CD8-positive, alpha-beta memory T cell (primary cell): Measurements from ENCODE around the gene RPS6KC1. TPM values are rescaled to one million over a fixed set of nuclear protein-coding genes. Genes with fewer than 3 reads are reported as not detected.
"Not testable (repeated sequence)": the region's sequence is repeated elsewhere in the genome, so short reads cannot be mapped to it uniquely, and the experiment has no call there.

Experiments used
- CTCF ChIA-PET: fragments of 350-600 bp; sonication (Branson Sonifier 250); formaldehyde crosslinking; loops from one replicate; lab custom pipeline; 2021; ENCODE audit warnings: antibody characterized with exemption; lab: Charles Lee
- POLR2A ChIA-PET: fragments of 350-600 bp; sonication (Branson Sonifier 250); formaldehyde crosslinking; loops from one replicate; lab custom pipeline; 2021; ENCODE audit warnings: antibody characterized with exemption; lab: Charles Lee
- DNase-seq, 5 donors: peaks; one replicate each; pipeline versions ENCODE4 v3.0.0 to v3.0.0-alpha.2; 2020 to 2022; ENCODE audit warnings: mixed read lengths in 1 of 5
- H3K27ac ChIP-seq: one replicate; pipeline ENCODE4 v1.7.0; 2013; ENCODE audit warnings: low read depth, mild to moderate bottlenecking, low read length, moderate library complexity
- H3K27me3 ChIP-seq: 2 replicates; pipeline ENCODE4 v1.7.0; 2013; ENCODE audit warnings: low read length, mild to moderate bottlenecking; ENCODE audit not compliant: insufficient read depth, poor library complexity, severe bottlenecking
- H3K36me3 ChIP-seq: 2 replicates; pipeline ENCODE4 v1.7.0; 2013; ENCODE audit warnings: mild to moderate bottlenecking, low read length, moderate library complexity; ENCODE audit not compliant: insufficient read depth
- H3K4me1 ChIP-seq: 2 replicates; pipeline ENCODE4 v1.7.0; 2013; ENCODE audit warnings: mild to moderate bottlenecking, low read length, moderate library complexity; ENCODE audit not compliant: insufficient read depth
- H3K4me3 ChIP-seq: 2 replicates; pipeline ENCODE4 v1.7.0; 2013; ENCODE audit warnings: mild to moderate bottlenecking, low read length
- H3K9me3 ChIP-seq: 2 replicates; pipeline ENCODE4 v1.7.0; 2013; ENCODE audit warnings: mild to moderate bottlenecking, low read length
- H3K27ac Mint-ChIP-seq, 8 donors: one replicate each; pipeline ENCODE4 v1.8.0; 2020 to 2021; ENCODE audit warnings: mixed read lengths in 8 of 8, mild to moderate bottlenecking in 6 of 8, inconsistent platforms in 3 of 8, moderate library complexity in 3 of 8
- H3K27me3 Mint-ChIP-seq, 2 donors: one replicate each; pipeline ENCODE4 v1.8.0; 2020 to 2021; ENCODE audit warnings: mixed read lengths in 2 of 2, mild to moderate bottlenecking in 1 of 2, moderate library complexity in 1 of 2
- H3K36me3 Mint-ChIP-seq, 3 donors: one replicate each; pipeline ENCODE4 v1.8.0; 2020 to 2021; ENCODE audit warnings: mixed read lengths in 3 of 3, inconsistent platforms in 1 of 3, mild to moderate bottlenecking in 1 of 3
- H3K4me1 Mint-ChIP-seq, 3 donors: one replicate each; pipeline ENCODE4 v1.8.0; 2020 to 2021; ENCODE audit warnings: mixed read lengths in 3 of 3, inconsistent platforms in 1 of 3, mild to moderate bottlenecking in 1 of 3
- H3K4me3 Mint-ChIP-seq, 7 donors: one replicate each; pipeline ENCODE4 v1.8.0; 2020 to 2021; ENCODE audit warnings: mixed read lengths in 7 of 7, mild to moderate bottlenecking in 6 of 7, moderate library complexity in 4 of 7, inconsistent platforms in 2 of 7
- H3K9me3 Mint-ChIP-seq, 5 donors: one replicate each; pipeline ENCODE4 v1.8.0; 2020 to 2022; ENCODE audit warnings: mixed read lengths in 5 of 5, mild to moderate bottlenecking in 3 of 5, moderate library complexity in 2 of 5, inconsistent platforms in 1 of 5
- polyA plus RNA-seq: library from polyadenylated mRNA; unstranded; fragments of 300-500 nt; fragmentation: Illumina TruSeq; gene quantifications from one replicate; pipeline ENCODE4 v1.2.3, GENCODE V29; 2021
- total RNA-seq, 2 experiments: library from RNA; stranded (reverse); gene quantifications; one replicate each; pipeline ENCODE4 v1.2.3, GENCODE V29; 2021

The RPS6KC1 gene
- total and polyA plus RNA-seq, 3 experiments from 2014 or later: 7.4 to 8.2 (median 7.4) TPM

- Histone ChIP-seq H3K4me1 (no peaks in the 10 kb centered on the region), H3K36me3 (peaks cover 4% of the 10 kb centered on the region), H3K9me3 (no peaks in the 10 kb centered on the region), H3K27me3 (no peaks in the 10 kb centered on the region), H3K27ac (no peak overlapping the region), H3K4me3 (no peak overlapping the region)
- CTCF ChIA-PET: no interaction called here
- Mint-ChIP-seq H3K9me3 (no peaks in the 10 kb centered on the region), H3K4me3 (peak overlapping the region in 2 of 7 donors; percentile 6 to 40), H3K27ac (peak overlapping the region in 6 of 8 donors; percentile 4 to 80 (median 32)), H3K4me1 (peaks cover 14 to 21% (median 17%) of the 10 kb centered on the region in 3 donors), H3K27me3 (no peaks in the 10 kb centered on the region), H3K36me3 (peaks cover 10 to 61% (median 20%) of the 10 kb centered on the region in 3 donors)
- POLR2A ChIA-PET: no interaction called here
- DNase-seq: no peak
Measured at GRCh38 chr1:213082420-213083111, 31.5 kb downstream of the RPS6KC1 start.

- H3K4me1 Mint-ChIP-seq: peaks cover 14 to 21% (median 17%) of the 10 kb centered on the region in 3 donors
- H3K9me3 Mint-ChIP-seq: no peaks in the 10 kb centered on the region
- H3K27ac Mint-ChIP-seq: peak overlapping the region in 3 of 8 donors; percentile 13 to 31 (median 30)
- peaks cover 10 to 64% (median 20%) of the 10 kb centered on the region in 3 donors for H3K36me3 Mint-ChIP-seq
- no peak overlapping the region for H3K4me3 Mint-ChIP-seq
- peaks cover 4% of the 10 kb centered on the region for H3K36me3 ChIP-seq
- CTCF ChIA-PET: no interaction called here
- H3K27me3 Mint-ChIP-seq: no peaks in the 10 kb centered on the region
- no peaks in the 10 kb centered on the region for H3K4me1 ChIP-seq
- H3K27ac ChIP-seq: no peak overlapping the region
- no peak overlapping the region for H3K4me3 ChIP-seq
- POLR2A ChIA-PET: no interaction called here
- H3K9me3 ChIP-seq: no peaks in the 10 kb centered on the region
- no peaks in the 10 kb centered on the region for H3K27me3 ChIP-seq
- DNase-seq: no peak
Measured at GRCh38 chr1:213083112-213083445, 32.0 kb downstream of the RPS6KC1 start.

- no peak overlapping the region for H3K4me3 ChIP-seq
- Mint-ChIP-seq H3K9me3 (no peaks in the 10 kb centered on the region), H3K27ac (no peak overlapping the region), H3K36me3 (peaks cover 10 to 53% (median 19%) of the 10 kb centered on the region in 3 donors), H3K4me1 (peaks cover 15 to 17% (median 15%) of the 10 kb centered on the region in 3 donors), H3K4me3 (no peak overlapping the region), H3K27me3 (no peaks in the 10 kb centered on the region)
- ChIA-PET POLR2A (no interaction called here), CTCF (no interaction called here)
- H3K36me3 ChIP-seq: peaks cover 4% of the 10 kb centered on the region
- no peak overlapping the region for H3K27ac ChIP-seq
- H3K4me1 ChIP-seq: no peaks in the 10 kb centered on the region
- H3K27me3 ChIP-seq: no peaks in the 10 kb centered on the region
- DNase-seq: no peak
- no peaks in the 10 kb centered on the region for H3K9me3 ChIP-seq
Measured at GRCh38 chr1:213087911-213088310, 36.9 kb downstream of the RPS6KC1 start.

- Histone ChIP-seq H3K36me3 (peaks cover under 1% of the 10 kb centered on the region), H3K4me3 (no peak overlapping the region), H3K27me3 (no peaks in the 10 kb centered on the region), H3K4me1 (no peaks in the 10 kb centered on the region), H3K9me3 (no peaks in the 10 kb centered on the region), H3K27ac (no peak overlapping the region)
- H3K27ac Mint-ChIP-seq: peak overlapping the region in 3 of 8 donors; percentile 5 to 67 (median 61)
- H3K36me3 Mint-ChIP-seq: peaks cover 12 to 43% (median 22%) of the 10 kb centered on the region in 3 donors
- H3K4me3 Mint-ChIP-seq: no peak overlapping the region
- H3K9me3 Mint-ChIP-seq: no peaks in the 10 kb centered on the region
- ChIA-PET CTCF (no interaction called here), POLR2A (no interaction called here)
- H3K4me1 Mint-ChIP-seq: peaks cover 8 to 9% (median 8%) of the 10 kb centered on the region in 3 donors
- no peak for DNase-seq
- no peaks in the 10 kb centered on the region for H3K27me3 Mint-ChIP-seq
Measured at GRCh38 chr1:213089924-213090677, 39.1 kb downstream of the RPS6KC1 start.

- H3K4me3 Mint-ChIP-seq: no peak overlapping the region
- no peaks in the 10 kb centered on the region for H3K27me3 Mint-ChIP-seq
- no peak overlapping the region for H3K27ac ChIP-seq
- ChIA-PET POLR2A (no interaction called here), CTCF (no interaction called here)
- H3K27ac Mint-ChIP-seq: no peak overlapping the region
- H3K4me1 ChIP-seq: no peaks in the 10 kb centered on the region
- no peaks in the 10 kb centered on the region for H3K27me3 ChIP-seq
- peaks cover 8 to 9% (median 8%) of the 10 kb centered on the region in 3 donors for H3K4me1 Mint-ChIP-seq
- no peaks in the 10 kb centered on the region for H3K36me3 ChIP-seq
- H3K9me3 Mint-ChIP-seq: no peaks in the 10 kb centered on the region
- peaks cover 21 to 36% (median 25%) of the 10 kb centered on the region in 3 donors for H3K36me3 Mint-ChIP-seq
- H3K4me3 ChIP-seq: no peak overlapping the region
- H3K9me3 ChIP-seq: no peaks in the 10 kb centered on the region
- DNase-seq: no peak
Measured at GRCh38 chr1:213094446-213094845, 43.4 kb downstream of the RPS6KC1 start.

- peaks cover 24 to 37% (median 25%) of the 10 kb centered on the region in 3 donors for H3K36me3 Mint-ChIP-seq
- CTCF ChIA-PET: no interaction called here
Measured at GRCh38 chr1:213095467-213095866, 44.4 kb downstream of the RPS6KC1 start.

GRCh38 chr1:213099682-213100399, 48.8 kb downstream of the RPS6KC1 start:
- POLR2A ChIA-PET: no interaction called here
- Histone ChIP-seq H3K9me3 (no peaks in the 10 kb centered on the region), H3K4me1 (no peaks in the 10 kb centered on the region), H3K36me3 (no peaks in the 10 kb centered on the region), H3K4me3 (no peak overlapping the region), H3K27ac (no peak overlapping the region), H3K27me3 (no peaks in the 10 kb centered on the region)
- H3K4me1 Mint-ChIP-seq: peaks cover 0 to 8% (median 4%) of the 10 kb centered on the region in 3 donors
- no peaks in the 10 kb centered on the region for H3K9me3 Mint-ChIP-seq
- CTCF ChIA-PET: no interaction called here
- H3K36me3 Mint-ChIP-seq: peaks cover 15 to 28% (median 23%) of the 10 kb centered on the region in 3 donors
- no peaks in the 10 kb centered on the region for H3K27me3 Mint-ChIP-seq
- H3K27ac Mint-ChIP-seq: no peak overlapping the region
- H3K4me3 Mint-ChIP-seq: no peak overlapping the region
- no peak for DNase-seq

More at GRCh38 chr1:213095467-213095866, 44.4 kb downstream of the RPS6KC1 start:
- Histone ChIP-seq H3K27ac (no peak overlapping the region), H3K36me3 (no peaks in the 10 kb centered on the region), H3K27me3 (no peaks in the 10 kb centered on the region), H3K4me3 (no peak overlapping the region), H3K9me3 (no peaks in the 10 kb centered on the region), H3K4me1 (no peaks in the 10 kb centered on the region)
- no peak overlapping the region for H3K27ac Mint-ChIP-seq
- POLR2A ChIA-PET: no interaction called here
- H3K4me3 Mint-ChIP-seq: no peak overlapping the region
- no peaks in the 10 kb centered on the region for H3K27me3 Mint-ChIP-seq
- DNase-seq: no peak
- no peaks in the 10 kb centered on the region for H3K9me3 Mint-ChIP-seq
- peaks cover 0 to under 1% (median 0%) of the 10 kb centered on the region in 3 donors for H3K4me1 Mint-ChIP-seq

GRCh38 chr1:213100565-213100964, 49.5 kb downstream of the RPS6KC1 start:
- H3K4me1 ChIP-seq, POLR2A ChIA-PET, DNase-seq, H3K4me1 Mint-ChIP-seq, H3K4me3 ChIP-seq, H3K27ac Mint-ChIP-seq, H3K36me3 ChIP-seq, H3K9me3 Mint-ChIP-seq, H3K9me3 ChIP-seq, H3K27me3 Mint-ChIP-seq, H3K27ac ChIP-seq, CTCF ChIA-PET, H3K27me3 ChIP-seq, H3K4me3 Mint-ChIP-seq: not testable (repeated sequence)
- H3K36me3 Mint-ChIP-seq: peaks cover 11 to 24% (median 18%) of the 10 kb centered on the region in 3 donors
